ENCODE results near the gene ACAA2. TPM values are rescaled to one million over a fixed set of nuclear protein-coding genes. Genes with fewer than 3 reads are reported as not detected.

ACAA2 gene
- total RNA-seq: 50.1 and 56.0 TPM in 2 replicates

GRCh38 chr18:49813319-49814146, at the start of gene ACAA2:
Gene ACAA2, minus strand, starts transcription at chr18:49813533. Its CDS starts 49 bp downstream, at chr18:49813484.

Small RNAs within 50 kb of the gene (small RNA-seq; reads per million reads assigned to genes)
- gene RF00283 (not detected), gene SCARNA17 (not detected)

Data from thoracic aorta endothelial cell (primary cell).